ENCODE measurements around the gene UBAP2. TPM values are rescaled to one million over a fixed set of nuclear protein-coding genes. Genes with fewer than 3 reads are reported as not detected.

Gene UBAP2
- total and polyA plus RNA-seq, 2 donors (not counting 3 experiments of a cell fraction or from before 2014, with no cell fraction given): 43.2 to 55.8 TPM

GRCh38 chr9:33878691-33879366, 169.9 kb downstream of the UBAP2 start:
- BruUV-seq (replicated peaks): no TSS peak
- Histone ChIP-seq H3K4me1 (ENCODE audit: control insufficient read depth, extremely low read depth, insufficient read depth, low read length) (no peaks in the 10 kb centered on the region), H3K27ac (ENCODE audit: insufficient read depth, low read depth, low read length) (no peak overlapping the region), H3K36me3 (ENCODE audit: control insufficient read depth in 2 of 2, extremely low read depth in 1 of 2, insufficient read depth in 2 of 2, low read length in 2 of 2) (no peaks in the 10 kb centered on the region), H3K9me1 (replicated peaks; ENCODE audit: control insufficient read depth, extremely low read depth, insufficient read depth, low read length) (no peaks in the 10 kb centered on the region), H2AFZ (ENCODE audit: low read depth, low read length) (no peak overlapping the region), H3K4me3 (replicated peaks in 1 of 3; ENCODE audit: insufficient read depth in 1 of 3, low read depth in 1 of 3, low read length in 3 of 3) (no peak overlapping the region), H3K4me2 (ENCODE audit: insufficient read depth, low read length) (no peak overlapping the region), H4K20me1 (replicated peaks; ENCODE audit: control insufficient read depth, extremely low read depth, insufficient read depth, low read length) (peaks cover 5% of the 10 kb centered on the region), H3K79me2 (ENCODE audit: control insufficient read depth, insufficient read depth, low read length) (peaks cover 96% of the 10 kb centered on the region), H3K9ac (replicated peaks; ENCODE audit: extremely low read depth, insufficient read depth, low read length) (no peak overlapping the region), H3K27me3 (ENCODE audit: control insufficient read depth in 2 of 2, insufficient read depth in 2 of 2, low read length in 2 of 2) (no peaks in the 10 kb centered on the region), H3K9me3 (replicated peaks; ENCODE audit: control insufficient read depth, insufficient read depth, low read length) (no peaks in the 10 kb centered on the region)
- dilution Hi-C loops (cut with MboI; ENCODE audit: extremely low pct_ligation_motif_present, low sequenced_read_pairs) (no loop called here), intact Hi-C loops (cut with micrococcal nuclease) (no loop called here)
- ChIA-PET CTCF (interaction anchor here (0.8 kb wide), 1 partner anchor 65 kb away, joined by 3 read pairs; no protein-coding TSS in a partner anchor), POLR2A (interaction anchor here (0.7 kb wide), 1 partner anchor 460 kb away, joined by 10 read pairs; no protein-coding TSS in a partner anchor)
- TF ChIP-seq CTCF (IDR thresholded peaks at IDR 0.05; ENCODE audit: extremely low read depth in 1 of 2, insufficient read depth in 1 of 2, low read depth in 1 of 2, low read length in 2 of 2) (no peak), JUN (IDR thresholded peaks at IDR 0.05; ENCODE audit: borderline replicate concordance, insufficient read depth, insufficient read length, low read depth) (no peak), MAX (IDR thresholded peaks at IDR 0.05; ENCODE audit: insufficient read depth, insufficient read length) (no peak), POLR2A (IDR thresholded peaks at IDR 0.05; ENCODE audit: low read depth, low read length) (no peak), MYC (IDR thresholded peaks at IDR 0.05; ENCODE audit: low read depth, low read length) (no peak), POLR2AphosphoS5 (IDR thresholded peaks at IDR 0.05; ENCODE audit: insufficient read depth, low read depth, low read length) (no peak), FOS (IDR thresholded peaks at IDR 0.05; ENCODE audit: borderline replicate concordance, insufficient read depth, low read length) (no peak), EZH2 (IDR thresholded peaks at IDR 0.05; ENCODE audit: borderline replicate concordance, low read depth, low read length, severe bottlenecking) (no peak), GATA2 (IDR thresholded peaks at IDR 0.05; ENCODE audit: insufficient read depth, insufficient read length, low read depth, low read length) (no peak)
- no peak for DNase-seq (ENCODE audit: low read depth, low spot score)
- FAIRE-seq: no peak

Data from endothelial cell of umbilical vein (primary cell).